ENCODE data around the gene CEP97.

Gene CEP97

DNA sequence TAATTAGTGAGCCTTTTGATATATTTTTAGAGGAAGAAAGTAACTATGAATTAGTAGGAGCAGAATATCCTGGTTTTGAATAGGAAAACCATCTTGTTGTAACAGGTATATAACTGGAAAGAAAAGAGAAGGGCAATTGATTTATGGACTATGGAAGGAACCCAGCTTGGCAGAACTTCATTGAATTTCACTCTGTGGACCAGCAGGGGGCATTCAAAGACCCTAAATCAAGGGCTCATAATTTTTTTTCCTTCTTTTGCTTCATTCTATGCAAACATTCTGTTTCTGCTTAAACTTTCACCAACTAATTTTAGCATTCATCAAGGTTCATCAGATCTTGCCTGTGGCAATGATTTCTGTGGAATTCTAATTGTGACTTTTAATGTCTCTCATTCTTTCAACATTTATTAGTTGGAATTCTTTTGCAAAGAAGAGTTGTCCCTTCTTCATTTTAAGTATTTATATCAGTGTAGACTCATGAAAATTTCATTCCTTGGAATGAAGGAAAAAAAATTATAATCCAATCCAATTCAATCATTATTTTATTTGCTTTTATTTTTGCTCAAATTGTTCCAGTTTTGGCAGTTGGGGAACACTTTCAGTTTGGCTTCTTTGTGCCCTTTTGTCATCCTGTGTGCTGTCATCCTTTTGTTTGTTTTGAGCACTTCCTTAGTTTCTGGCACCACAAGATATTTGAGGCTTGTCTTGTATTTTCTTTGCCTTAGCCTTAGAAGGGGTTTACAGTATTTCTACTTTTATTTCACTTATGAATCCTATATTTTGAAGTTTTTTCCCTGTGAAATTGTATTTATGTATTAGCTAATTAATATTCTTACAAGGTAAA is 85.0 kb downstream of the CEP97 start:
- H3K27ac ChIP-seq (ENCODE audit: low read length): peak overlapping the region; percentile 19
- H3K4me1 ChIP-seq (ENCODE audit: control insufficient read depth in 1 of 2, insufficient read depth in 2 of 2, low read length in 2 of 2): peaks cover 15 to 20% of the 10 kb centered on the region in 2 donors
- no peaks in the 10 kb centered on the region for H3K9me3 ChIP-seq (ENCODE audit: control insufficient read depth in 1 of 2, low read length in 2 of 2)
- no peak overlapping the region for H3K4me3 ChIP-seq (ENCODE audit: low read depth in 1 of 2, low read length in 2 of 2)
- no peaks in the 10 kb centered on the region for H3K27me3 ChIP-seq (ENCODE audit: low read depth, low read length)
- H3K36me3 ChIP-seq (ENCODE audit: control insufficient read depth in 1 of 2, insufficient read depth in 2 of 2, low read length in 2 of 2): peaks cover under 1 to 4% of the 10 kb centered on the region in 2 donors

DNA sequence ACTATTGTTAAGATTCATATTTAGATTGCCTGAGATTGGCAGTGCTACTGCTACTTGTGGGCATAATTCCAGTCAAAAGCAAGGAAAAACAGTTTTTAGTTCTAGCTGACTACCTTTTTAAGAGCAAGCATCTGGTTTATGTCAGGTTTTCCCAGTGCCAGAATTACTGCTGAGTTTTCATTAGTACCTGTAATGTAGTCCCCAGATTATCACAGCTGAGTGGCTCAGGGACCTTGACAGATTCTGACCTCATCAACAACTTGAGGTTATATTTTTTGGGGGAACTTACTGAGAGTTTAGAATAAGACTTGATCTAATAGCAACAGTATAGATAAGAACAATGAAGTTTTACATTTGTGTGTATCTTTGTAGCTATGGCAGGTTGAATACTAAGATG is 85.6 kb downstream of the CEP97 start:
- Histone ChIP-seq H3K9me3 (ENCODE audit: control insufficient read depth in 1 of 2, low read length in 2 of 2) (no peaks in the 10 kb centered on the region), H3K4me3 (ENCODE audit: low read depth in 1 of 2, low read length in 2 of 2) (no peak overlapping the region), H3K27me3 (ENCODE audit: low read depth, low read length) (no peaks in the 10 kb centered on the region), H3K4me1 (ENCODE audit: control insufficient read depth in 1 of 2, insufficient read depth in 2 of 2, low read length in 2 of 2) (peaks cover 20% of the 10 kb centered on the region in 2 donors), H3K36me3 (ENCODE audit: control insufficient read depth in 1 of 2, insufficient read depth in 2 of 2, low read length in 2 of 2) (peaks cover 0 to 4% of the 10 kb centered on the region in 2 donors), H3K27ac (ENCODE audit: low read length) (peak overlapping the region; percentile 19)

DNA sequence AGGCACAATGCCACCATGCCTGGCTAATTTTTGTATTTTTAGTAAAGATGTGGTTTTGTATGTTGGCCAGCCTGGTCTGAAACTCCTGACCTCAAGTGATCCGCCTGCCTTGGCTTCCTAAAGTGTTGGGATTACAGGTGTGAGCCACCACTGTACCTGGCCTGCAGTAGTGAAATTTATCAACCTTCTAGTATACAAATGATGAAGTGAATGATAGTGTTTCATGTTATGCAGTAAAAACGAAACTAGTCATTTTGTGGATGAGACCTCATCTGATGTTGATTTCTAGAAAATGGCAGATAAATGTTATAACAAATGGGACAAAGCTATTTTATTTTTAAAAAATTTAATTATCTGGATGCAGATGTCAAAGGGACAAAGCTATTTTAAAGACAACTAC is 87.5 kb downstream of the CEP97 start:
- Histone ChIP-seq H3K4me1 (ENCODE audit: control insufficient read depth in 1 of 2, insufficient read depth in 2 of 2, low read length in 2 of 2) (peaks cover 20% of the 10 kb centered on the region in 2 donors), H3K27me3 (ENCODE audit: low read depth, low read length) (no peaks in the 10 kb centered on the region), H3K4me3 (ENCODE audit: low read depth in 1 of 2, low read length in 2 of 2) (no peak overlapping the region), H3K9me3 (ENCODE audit: control insufficient read depth in 1 of 2, low read length in 2 of 2) (no peaks in the 10 kb centered on the region), H3K27ac (ENCODE audit: low read length) (no peak overlapping the region), H3K36me3 (ENCODE audit: control insufficient read depth in 1 of 2, insufficient read depth in 2 of 2, low read length in 2 of 2) (peaks cover 0 to 2% of the 10 kb centered on the region in 2 donors)

DNA sequence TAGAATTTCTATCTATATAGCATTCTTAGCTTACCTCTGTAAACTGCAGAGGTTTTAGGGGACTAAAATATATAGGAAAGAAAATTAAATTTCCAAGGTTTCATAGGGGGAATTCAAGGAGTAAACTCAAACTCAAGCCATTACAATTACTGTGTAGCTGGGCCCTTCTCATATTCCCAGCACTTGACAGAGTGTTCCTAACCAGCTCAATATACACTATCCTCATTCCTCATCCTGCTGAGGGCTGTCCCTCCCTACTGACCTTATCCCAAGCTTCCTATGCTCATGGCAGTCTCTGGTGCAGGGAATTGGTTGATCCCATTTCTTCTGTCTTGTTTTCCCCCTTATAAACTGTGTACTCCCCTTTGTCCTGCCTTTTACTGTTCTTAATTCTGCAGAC is 88.5 kb downstream of the CEP97 start:
- Histone ChIP-seq H3K36me3 (ENCODE audit: control insufficient read depth in 1 of 2, insufficient read depth in 2 of 2, low read length in 2 of 2) (peaks cover 3 to 8% of the 10 kb centered on the region in 2 donors), H3K27ac (ENCODE audit: low read length) (no peak overlapping the region), H3K4me1 (ENCODE audit: control insufficient read depth in 1 of 2, insufficient read depth in 2 of 2, low read length in 2 of 2) (peaks cover 20% of the 10 kb centered on the region in 2 donors)

DNA sequence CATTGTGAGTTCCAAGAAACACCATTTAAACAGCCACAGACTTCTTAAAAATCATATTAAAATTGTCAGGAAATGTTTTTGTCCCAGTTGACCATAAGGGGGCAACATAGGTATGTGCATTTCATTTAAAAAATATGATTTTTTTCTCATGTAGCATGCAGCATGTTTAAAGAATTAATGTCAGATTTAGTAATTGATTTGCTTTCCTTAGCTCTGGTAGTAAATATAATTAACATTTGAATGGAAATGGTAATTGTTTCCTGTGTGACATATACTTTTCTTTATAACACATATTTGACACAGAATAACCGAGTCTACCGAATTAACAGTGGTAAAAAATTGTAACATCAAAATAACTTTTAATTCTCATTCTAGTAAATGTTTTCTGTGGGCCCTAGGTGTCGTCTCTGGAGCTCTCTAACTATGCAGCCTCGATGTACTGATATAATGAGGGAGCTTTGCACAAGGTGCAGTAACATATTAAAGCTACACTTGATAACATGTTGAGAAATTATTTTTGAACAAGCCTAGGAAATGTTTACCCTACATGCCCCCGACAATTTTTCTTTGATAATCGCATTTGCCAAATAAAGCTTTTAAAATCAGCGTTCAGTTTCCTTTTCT is 89.5 kb downstream of the CEP97 start:
- H3K36me3 ChIP-seq (ENCODE audit: control insufficient read depth in 1 of 2, insufficient read depth in 2 of 2, low read length in 2 of 2): peaks cover 3 to 10% of the 10 kb centered on the region in 2 donors
- H3K27ac ChIP-seq (ENCODE audit: low read length): no peak overlapping the region
- no peaks in the 10 kb centered on the region for H3K9me3 ChIP-seq (ENCODE audit: control insufficient read depth in 1 of 2, low read length in 2 of 2)
- no peaks in the 10 kb centered on the region for H3K27me3 ChIP-seq (ENCODE audit: low read depth, low read length)
- H3K4me1 ChIP-seq (ENCODE audit: control insufficient read depth in 1 of 2, insufficient read depth in 2 of 2, low read length in 2 of 2): peaks cover 20% of the 10 kb centered on the region in 2 donors
- H3K4me3 ChIP-seq (ENCODE audit: low read depth in 1 of 2, low read length in 2 of 2): peak overlapping the region in 1 of 2 donors; percentile 18

More for the DNA sequence above, 88.5 kb downstream of the CEP97 start:
- H3K4me3 ChIP-seq (ENCODE audit: low read depth in 1 of 2, low read length in 2 of 2): no peak overlapping the region
- H3K9me3 ChIP-seq (ENCODE audit: control insufficient read depth in 1 of 2, low read length in 2 of 2): no peaks in the 10 kb centered on the region
- H3K27me3 ChIP-seq (ENCODE audit: low read depth, low read length): no peaks in the 10 kb centered on the region

DNA sequence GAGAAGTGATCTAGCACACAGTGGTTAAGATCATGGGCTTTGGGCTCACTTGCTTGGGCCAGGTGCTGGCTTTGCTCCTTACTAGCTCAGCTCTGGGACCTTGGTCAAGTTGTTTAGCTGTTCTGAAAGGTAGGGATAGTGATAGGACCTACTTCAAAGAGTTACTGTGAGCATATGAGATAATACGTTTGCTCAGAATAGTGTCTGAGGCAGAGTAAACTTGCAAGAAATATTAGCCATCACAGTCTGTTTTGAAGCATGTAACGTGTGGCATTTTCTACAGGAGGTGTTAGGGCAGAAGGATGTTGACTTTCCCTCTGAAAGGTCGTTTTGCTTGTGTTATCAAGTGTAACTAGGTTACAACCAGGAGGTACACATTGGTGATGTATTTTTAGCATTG is 90.4 kb downstream of the CEP97 start:
- Histone ChIP-seq H3K36me3 (ENCODE audit: control insufficient read depth in 1 of 2, insufficient read depth in 2 of 2, low read length in 2 of 2) (peaks cover 3 to 13% of the 10 kb centered on the region in 2 donors), H3K9me3 (ENCODE audit: control insufficient read depth in 1 of 2, low read length in 2 of 2) (no peaks in the 10 kb centered on the region), H3K4me1 (ENCODE audit: control insufficient read depth in 1 of 2, insufficient read depth in 2 of 2, low read length in 2 of 2) (peaks cover 11 to 14% of the 10 kb centered on the region in 2 donors), H3K4me3 (ENCODE audit: low read depth in 1 of 2, low read length in 2 of 2) (no peak overlapping the region), H3K27me3 (ENCODE audit: low read depth, low read length) (no peaks in the 10 kb centered on the region), H3K27ac (ENCODE audit: low read length) (peak overlapping the region; percentile 2)

DNA sequence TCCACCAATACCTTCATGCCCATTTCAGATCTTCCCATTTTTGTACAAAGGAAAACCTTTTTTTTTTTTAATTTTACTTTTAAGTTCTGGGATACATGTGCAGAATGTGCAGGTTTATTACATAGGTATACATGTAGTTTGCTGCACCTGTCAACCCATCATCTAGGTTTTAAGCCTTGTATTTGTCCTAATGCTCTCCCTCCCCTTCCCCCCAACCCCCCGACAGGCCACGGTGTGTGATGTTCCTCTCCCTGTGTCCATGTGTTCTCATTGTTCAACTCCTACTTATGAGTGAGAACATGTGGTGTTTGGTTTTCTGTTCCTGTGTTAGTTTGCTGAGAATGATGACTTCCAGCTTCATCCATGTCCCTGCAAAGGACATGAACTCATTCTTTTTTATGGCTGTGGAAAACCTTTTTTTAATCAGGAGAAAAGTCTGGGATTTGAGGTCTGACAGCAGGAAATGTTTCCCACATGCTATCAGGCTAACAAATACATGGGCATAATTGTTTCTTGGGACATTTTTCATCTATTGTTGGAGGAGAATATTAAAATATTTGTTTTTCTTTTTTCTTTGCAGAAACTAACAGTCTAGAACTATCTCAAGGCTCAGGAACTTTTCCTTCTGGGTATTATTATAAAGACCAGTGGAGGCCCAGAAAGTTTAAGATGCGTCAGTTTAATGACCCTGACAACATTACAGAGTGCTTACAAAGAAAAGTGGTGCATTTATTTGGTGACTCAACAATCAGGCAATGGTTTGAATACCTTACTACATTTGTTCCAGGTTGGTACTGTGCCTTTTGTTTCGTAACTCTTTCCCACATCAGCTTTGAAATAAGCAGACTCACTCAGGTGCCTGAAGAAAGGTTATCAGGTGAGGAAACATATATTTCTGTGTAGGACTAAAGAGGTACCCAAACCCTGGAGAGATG is 92.1 kb downstream of the CEP97 start:
- no peaks in the 10 kb centered on the region for H3K9me3 ChIP-seq (ENCODE audit: control insufficient read depth in 1 of 2, low read length in 2 of 2)
- no peak overlapping the region for H3K4me3 ChIP-seq (ENCODE audit: low read depth in 1 of 2, low read length in 2 of 2)
- H3K27me3 ChIP-seq (ENCODE audit: low read depth, low read length): no peaks in the 10 kb centered on the region
- no peak overlapping the region for H3K27ac ChIP-seq (ENCODE audit: low read length)
- peaks cover 3 to 17% of the 10 kb centered on the region in 2 donors for H3K36me3 ChIP-seq (ENCODE audit: control insufficient read depth in 1 of 2, insufficient read depth in 2 of 2, low read length in 2 of 2)
- H3K4me1 ChIP-seq (ENCODE audit: control insufficient read depth in 1 of 2, insufficient read depth in 2 of 2, low read length in 2 of 2): peaks cover 9 to 10% of the 10 kb centered on the region in 2 donors

DNA sequence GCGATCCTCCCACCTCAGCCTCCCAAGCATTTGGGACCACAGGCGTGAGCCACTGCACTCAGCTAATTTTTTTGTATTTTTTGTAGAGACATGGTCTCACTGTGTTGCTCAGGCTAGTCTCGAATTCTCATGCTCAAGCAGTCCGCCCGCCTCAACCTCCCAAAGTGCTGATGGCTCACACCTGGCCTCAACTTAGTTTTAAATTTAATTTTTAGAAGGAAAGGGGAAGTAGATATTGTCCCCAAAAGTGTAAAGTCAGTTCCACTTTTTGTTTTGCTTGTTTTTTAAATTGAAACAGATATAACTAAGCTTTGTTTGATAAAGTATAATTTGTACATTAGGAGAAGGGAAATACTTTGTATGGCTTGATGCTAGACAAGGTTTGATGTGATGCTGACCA is 93.6 kb downstream of the CEP97 start:
- H3K4me1 ChIP-seq (ENCODE audit: control insufficient read depth in 1 of 2, insufficient read depth in 2 of 2, low read length in 2 of 2): peaks cover 9 to 10% of the 10 kb centered on the region in 2 donors

DNA sequence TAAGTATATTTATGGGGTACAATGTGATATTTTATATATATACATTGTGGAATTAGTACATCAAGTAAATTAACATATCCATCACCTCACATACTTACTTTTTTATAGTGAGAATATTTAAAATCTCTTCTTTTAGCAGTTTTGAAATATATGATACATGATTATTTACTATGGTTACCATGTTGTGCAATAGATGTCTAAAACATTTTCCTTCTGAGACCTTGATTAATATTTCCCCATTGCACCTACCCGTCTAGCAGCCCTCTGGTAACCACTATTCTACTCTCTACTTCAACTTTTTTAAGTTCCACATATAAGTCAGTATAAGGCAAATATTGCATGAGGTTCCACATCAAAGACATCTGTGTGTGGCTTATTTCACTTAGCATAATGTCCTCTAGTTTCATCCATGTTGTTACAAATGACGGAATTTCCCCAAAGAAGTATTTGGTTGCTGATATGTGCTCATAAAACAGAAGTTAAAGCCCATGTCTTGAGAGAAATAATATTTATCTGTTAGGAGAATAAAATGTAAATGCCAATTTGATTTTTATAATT is 95.3 kb downstream of the CEP97 start:
- peaks cover 3 to 27% of the 10 kb centered on the region in 2 donors for H3K36me3 ChIP-seq (ENCODE audit: control insufficient read depth in 1 of 2, insufficient read depth in 2 of 2, low read length in 2 of 2)
- H3K4me1 ChIP-seq (ENCODE audit: control insufficient read depth in 1 of 2, insufficient read depth in 2 of 2, low read length in 2 of 2): peaks cover 0 to 2% of the 10 kb centered on the region in 2 donors
- H3K27me3 ChIP-seq (ENCODE audit: low read depth, low read length): no peaks in the 10 kb centered on the region
- no peak overlapping the region for H3K27ac ChIP-seq (ENCODE audit: low read length)
- no peaks in the 10 kb centered on the region for H3K9me3 ChIP-seq (ENCODE audit: control insufficient read depth in 1 of 2, low read length in 2 of 2)
- H3K4me3 ChIP-seq (ENCODE audit: low read depth in 1 of 2, low read length in 2 of 2): no peak overlapping the region

More for the DNA sequence above, 93.6 kb downstream of the CEP97 start:
- peaks cover 3 to 27% of the 10 kb centered on the region in 2 donors for H3K36me3 ChIP-seq (ENCODE audit: control insufficient read depth in 1 of 2, insufficient read depth in 2 of 2, low read length in 2 of 2)
- H3K27ac ChIP-seq (ENCODE audit: low read length): no peak overlapping the region
- H3K4me3 ChIP-seq (ENCODE audit: low read depth in 1 of 2, low read length in 2 of 2): no peak overlapping the region
- H3K27me3 ChIP-seq (ENCODE audit: low read depth, low read length): no peaks in the 10 kb centered on the region
- H3K9me3 ChIP-seq (ENCODE audit: control insufficient read depth in 1 of 2, low read length in 2 of 2): no peaks in the 10 kb centered on the region

All from muscle layer of duodenum (tissue), 2 donors.